NB4 (cell line): ENCODE data around the gene ZNF75A.

Experiments
- DNase-seq: peaks from one replicate; pipeline ENCODE4 v3.0.0; 2010; ENCODE audit warnings: low read depth
- H3K4me3 ChIP-seq: one replicate; pipeline ENCODE4 v1.5.1; 2011; ENCODE audit warnings: mild to moderate bottlenecking, low read depth, low read length, moderate library complexity
- MAX ChIP-seq: IDR thresholded peaks from 2 replicates; pipeline ENCODE4 v1.6.1; 2011; ENCODE audit warnings: low read depth, low read length
- MYC ChIP-seq: IDR thresholded peaks from 2 replicates; pipeline ENCODE4 v1.6.1; 2011; ENCODE audit warnings: low read depth, low read length
- POLR2A ChIP-seq: IDR thresholded peaks from 2 replicates; pipeline ENCODE4 v1.6.1; 2011; ENCODE audit warnings: mild to moderate bottlenecking; ENCODE audit not compliant: insufficient read length; ENCODE audit errors: extremely low read depth
- TF ChIP-seq, protein P1 (sequence below): IDR thresholded peaks from one replicate; pipeline ENCODE4 v1.5.1; 2012; ENCODE audit warnings: low read depth, low read length

Gene ZNF75A

DNA sequence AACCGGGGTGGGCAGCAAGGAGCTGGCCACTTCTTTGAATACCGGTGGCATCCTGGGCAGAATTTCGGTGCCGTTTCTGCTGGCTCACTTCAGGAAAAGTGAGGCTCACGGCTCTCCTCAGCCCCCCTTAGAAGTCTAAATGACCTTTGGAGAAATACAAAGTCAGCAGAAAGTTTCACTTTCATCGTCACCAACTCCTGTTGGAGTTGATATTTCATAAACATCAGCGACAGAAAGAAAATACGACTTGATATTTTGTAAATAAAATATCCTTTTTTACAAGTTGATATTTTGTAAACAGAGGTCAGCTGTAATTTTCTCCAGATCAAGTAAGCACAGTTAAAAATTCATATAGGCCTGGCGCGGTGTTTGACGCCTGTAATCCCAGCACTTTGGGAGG lies 781 bp downstream of the ZNF75A start:
- peak overlapping the region; percentile 78 for H3K4me3 ChIP-seq
- no peak for DNase-seq
- TF ChIP-seq MAX, result no peak
- no peak for TF ChIP-seq POLR2A
- TF ChIP-seq MYC, result no peak
- TF ChIP-seq, protein P1, sequence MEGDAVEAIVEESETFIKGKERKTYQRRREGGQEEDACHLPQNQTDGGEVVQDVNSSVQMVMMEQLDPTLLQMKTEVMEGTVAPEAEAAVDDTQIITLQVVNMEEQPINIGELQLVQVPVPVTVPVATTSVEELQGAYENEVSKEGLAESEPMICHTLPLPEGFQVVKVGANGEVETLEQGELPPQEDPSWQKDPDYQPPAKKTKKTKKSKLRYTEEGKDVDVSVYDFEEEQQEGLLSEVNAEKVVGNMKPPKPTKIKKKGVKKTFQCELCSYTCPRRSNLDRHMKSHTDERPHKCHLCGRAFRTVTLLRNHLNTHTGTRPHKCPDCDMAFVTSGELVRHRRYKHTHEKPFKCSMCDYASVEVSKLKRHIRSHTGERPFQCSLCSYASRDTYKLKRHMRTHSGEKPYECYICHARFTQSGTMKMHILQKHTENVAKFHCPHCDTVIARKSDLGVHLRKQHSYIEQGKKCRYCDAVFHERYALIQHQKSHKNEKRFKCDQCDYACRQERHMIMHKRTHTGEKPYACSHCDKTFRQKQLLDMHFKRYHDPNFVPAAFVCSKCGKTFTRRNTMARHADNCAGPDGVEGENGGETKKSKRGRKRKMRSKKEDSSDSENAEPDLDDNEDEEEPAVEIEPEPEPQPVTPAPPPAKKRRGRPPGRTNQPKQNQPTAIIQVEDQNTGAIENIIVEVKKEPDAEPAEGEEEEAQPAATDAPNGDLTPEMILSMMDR, result no peak

DNA sequence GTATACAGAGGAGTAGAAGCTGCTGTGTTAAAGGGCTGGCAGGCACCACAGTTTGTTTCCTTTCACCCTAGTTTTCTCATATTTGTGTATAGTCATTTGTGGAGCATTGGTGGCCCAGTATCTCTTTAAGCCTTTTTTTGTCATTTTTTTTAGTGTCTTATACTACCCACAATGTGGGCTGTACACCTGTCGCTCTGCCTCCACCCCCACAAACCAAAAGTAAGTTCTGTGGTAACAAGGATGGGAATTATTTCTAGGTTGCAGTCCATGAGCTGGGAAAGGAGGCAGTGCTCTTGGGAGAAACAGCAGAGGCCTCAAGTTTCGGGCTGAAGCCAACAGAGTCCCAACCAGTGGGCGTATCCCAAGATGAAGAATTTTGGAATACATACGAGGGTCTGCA lies 6.2 kb downstream of the ZNF75A start:
- TF ChIP-seq, protein P1, result no peak
- TF ChIP-seq MAX, result no peak
- no peak for TF ChIP-seq POLR2A
- no peak for TF ChIP-seq MYC
- no peak for DNase-seq
- no peak overlapping the region for H3K4me3 ChIP-seq

GRCh38 chr16:3317315-3317999 lies 12.2 kb downstream of the ZNF75A start:
- no peak overlapping the region for H3K4me3 ChIP-seq
- TF ChIP-seq MAX, result no peak
- TF ChIP-seq POLR2A, result no peak
- no peak for TF ChIP-seq MYC
- TF ChIP-seq, protein P1, result no peak
- peak; percentile 10 for DNase-seq

DNA sequence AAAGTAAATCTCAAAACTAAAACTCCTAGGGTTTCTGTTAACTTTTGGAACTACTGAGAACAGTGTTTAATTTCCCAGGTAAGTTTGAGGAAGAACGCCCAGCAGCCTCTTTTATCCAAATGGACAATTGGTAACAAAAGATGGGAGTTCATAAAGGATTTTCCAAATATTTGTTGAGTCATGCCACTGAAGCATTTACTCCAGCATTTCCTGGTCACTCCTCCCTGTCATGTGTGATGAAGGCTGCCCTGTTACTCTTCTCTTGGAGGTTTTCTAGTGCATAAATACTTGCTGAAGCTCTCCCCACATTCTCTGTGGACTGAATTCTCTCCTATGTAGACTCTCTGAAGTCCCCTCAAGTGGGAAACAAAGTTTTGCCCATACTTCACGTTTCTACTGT lies 16.5 kb downstream of the ZNF75A start:
- DNase-seq, result no peak

DNA sequence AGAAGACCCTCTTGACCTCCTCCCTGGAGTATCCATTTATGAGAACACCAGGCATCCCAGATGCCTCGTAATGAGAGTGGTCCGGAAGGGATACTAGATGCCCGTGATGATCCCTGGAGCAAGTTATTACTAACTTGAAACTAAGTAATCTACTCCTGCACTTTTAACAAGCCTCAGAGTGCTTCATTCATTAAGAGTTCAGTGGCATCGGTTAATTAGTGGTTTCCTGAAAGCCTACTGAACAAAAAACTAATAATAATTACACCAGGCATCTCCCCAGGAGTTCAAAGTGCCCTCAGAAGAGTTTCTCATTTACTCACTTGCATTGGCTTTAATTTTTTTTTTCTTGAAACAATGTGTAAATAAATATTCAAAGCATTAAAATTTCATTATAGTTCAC lies 22.2 kb downstream of the ZNF75A start:
- TF ChIP-seq MAX, result no peak
- TF ChIP-seq, protein P1, result no peak
- H3K4me3 ChIP-seq, result no peak overlapping the region
- DNase-seq, result no peak

More for the DNA sequence above, 16.5 kb downstream of the ZNF75A start:
- TF ChIP-seq POLR2A (no peak), MAX (no peak), MYC (no peak)
- TF ChIP-seq, protein P1, result no peak
- no peak overlapping the region for H3K4me3 ChIP-seq

DNA sequence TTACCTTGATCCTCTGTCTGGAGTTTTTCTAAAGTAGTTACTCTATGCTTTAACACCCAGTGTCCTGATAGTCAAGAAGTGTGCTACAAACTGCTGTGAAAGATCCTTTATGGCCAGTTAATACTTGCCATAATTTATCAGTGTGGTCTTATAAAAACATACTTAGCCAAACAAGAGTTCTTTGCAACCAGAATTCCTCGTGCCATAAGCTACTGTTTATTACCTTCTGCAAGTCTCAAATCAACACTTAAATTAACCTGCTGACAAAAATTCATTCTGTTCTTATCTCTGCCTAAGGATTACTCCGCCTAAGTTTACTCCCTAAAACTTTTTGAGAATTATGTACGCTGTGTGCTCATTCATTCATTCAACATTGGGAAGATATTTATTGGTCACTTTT lies 22.8 kb downstream of the ZNF75A start:
- no peak for DNase-seq
- TF ChIP-seq MAX (no peak), POLR2A (no peak), MYC (no peak)
- TF ChIP-seq, protein P1, result no peak
- no peak overlapping the region for H3K4me3 ChIP-seq
